Activated CD4-positive, alpha-beta T cell treated with anti-CD3 and anti-CD28 coated beads for 24 hours (primary cell): Measurements from ENCODE around the gene OLFML1.

Source experiments
- DNase-seq, 2 donors: peaks; one replicate each; pipeline ENCODE4 v3.0.0-alpha.2; 2020; ENCODE audit warnings: low read depth in 2 of 2

The OLFML1 gene

DNA sequence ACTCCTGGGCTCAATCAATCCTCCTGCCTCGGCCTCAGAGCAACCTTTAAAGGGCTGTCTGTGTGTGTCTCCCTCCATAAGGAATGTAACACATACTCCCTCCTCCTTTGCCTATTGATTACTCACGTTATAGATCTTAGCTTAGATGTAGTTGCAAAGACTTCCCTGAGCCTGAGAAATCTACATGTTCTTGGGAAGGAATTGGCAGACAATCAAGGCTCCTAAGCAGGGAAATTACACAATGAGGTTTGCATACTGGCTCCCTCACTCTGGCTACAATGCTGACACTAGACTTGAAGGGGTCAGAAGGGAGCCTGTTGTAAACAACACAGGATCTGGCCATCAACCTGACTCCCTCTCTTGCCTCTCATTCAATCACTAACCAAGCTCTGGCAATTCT is 5.2 kb upstream of the OLFML1 start:
- no peak for DNase-seq

DNA sequence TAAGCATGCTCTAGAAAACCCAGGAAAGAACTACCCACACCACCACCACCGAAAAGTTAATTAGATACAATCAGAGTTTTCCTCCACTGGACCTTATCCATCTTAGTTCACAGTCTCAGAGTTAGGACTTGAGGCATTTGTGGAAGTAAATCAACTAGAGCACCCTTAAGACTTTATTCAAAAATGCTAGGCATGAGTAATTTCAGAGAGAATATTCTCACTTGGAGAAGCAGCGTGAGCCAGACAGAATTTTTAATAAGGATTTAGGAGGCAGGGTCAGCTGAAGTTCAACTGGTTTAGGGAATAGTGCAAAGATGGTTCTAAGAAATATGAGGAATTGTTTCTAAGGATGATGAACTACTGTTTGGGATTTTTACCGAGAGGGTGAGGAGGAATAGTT is 1.2 kb upstream of the OLFML1 start:
- no peak for DNase-seq

GRCh38 chr11:7484645-7485044 is 661 bp upstream of the OLFML1 start:
- no peak for DNase-seq

- DNase-seq = no peak
Observed at GRCh38 chr11:7486098-7486780, 933 bp downstream of the OLFML1 start.

DNA sequence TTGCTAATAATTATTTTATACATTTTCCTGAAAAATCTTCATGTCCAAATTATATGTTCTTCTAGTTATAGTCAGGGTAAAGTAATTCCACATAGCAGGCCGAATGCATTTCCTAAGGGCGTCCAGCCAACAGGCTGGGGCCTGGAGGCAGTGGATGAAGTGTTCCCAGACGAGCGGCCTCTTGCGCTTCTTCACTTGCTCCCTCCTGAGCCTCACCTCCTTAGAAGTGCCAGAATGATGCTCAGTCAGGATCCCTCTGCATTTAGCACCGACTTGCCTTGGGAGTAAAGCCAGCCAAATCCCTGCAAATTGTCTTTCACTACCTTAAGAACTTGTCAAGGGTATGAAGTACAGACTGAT is 1.5 kb downstream of the OLFML1 start:
- no peak for DNase-seq

GRCh38 chr11:7487360-7487759 is 2.1 kb downstream of the OLFML1 start:
- DNase-seq = no peak

DNA sequence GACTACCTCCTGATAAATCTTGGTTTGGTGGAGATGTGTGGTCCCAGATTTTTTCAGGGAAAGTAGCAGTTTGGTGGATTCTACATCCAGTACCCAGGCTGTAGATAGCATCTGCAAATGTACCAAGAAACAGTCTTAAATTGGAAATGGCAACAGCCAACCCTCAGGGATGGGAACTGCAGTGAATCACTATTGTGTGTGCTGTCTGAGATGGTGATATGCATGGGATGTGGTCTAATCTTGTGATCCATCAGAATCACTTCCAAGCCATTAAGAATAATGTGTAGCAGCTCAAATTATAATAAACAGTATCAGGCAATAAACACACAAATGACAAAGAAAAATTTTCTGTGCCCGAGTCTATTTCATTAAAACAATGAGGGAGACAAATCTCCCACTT is 3.4 kb downstream of the OLFML1 start:
- no peak for DNase-seq

- no peak for DNase-seq
Observed at GRCh38 chr11:7489376-7489775, 4.1 kb downstream of the OLFML1 start.

DNA sequence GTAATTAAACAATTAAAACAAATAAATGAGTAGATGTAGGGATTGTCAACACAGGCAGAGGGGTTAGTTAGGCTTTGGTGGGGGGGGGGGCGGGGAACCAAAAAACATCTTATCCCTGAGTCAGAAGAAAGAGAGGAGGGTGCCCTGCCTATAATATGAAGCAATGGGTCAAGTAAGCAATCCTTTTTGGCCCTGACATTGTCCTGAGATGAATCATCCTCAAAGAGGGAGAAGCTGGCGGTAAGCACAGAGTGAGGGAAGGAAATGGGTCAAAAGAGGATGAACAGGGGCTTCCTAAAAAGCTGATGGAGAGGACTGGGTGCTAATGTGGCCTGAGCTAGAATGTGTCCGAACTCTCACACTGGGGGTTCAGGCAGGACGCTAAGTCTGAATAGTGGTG is 4.7 kb downstream of the OLFML1 start:
- no peak for DNase-seq

GRCh38 chr11:7490535-7490934 is 5.2 kb downstream of the OLFML1 start:
- DNase-seq = no peak

GRCh38 chr11:7492253-7492652 is 6.9 kb downstream of the OLFML1 start:
- no peak for DNase-seq

DNA sequence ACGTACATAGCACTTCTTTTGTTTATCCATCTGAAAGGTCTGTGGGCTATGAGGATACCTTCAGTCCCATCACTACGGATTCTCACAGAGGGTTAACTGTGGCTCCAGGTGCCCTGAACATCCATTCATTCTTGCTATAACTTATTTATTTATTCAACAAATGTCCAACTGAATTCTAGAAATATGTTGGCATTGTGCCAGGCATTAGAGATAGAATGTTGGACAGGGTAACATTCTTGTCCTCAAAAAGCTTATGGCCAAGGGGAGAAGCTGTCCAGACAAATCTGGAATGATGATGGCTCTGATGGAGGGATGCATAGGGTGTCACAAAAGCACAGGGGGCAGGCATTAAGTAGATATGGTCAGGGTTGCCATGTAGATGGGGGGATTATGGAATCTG is 8.4 kb downstream of the OLFML1 start:
- DNase-seq = no peak

DNA sequence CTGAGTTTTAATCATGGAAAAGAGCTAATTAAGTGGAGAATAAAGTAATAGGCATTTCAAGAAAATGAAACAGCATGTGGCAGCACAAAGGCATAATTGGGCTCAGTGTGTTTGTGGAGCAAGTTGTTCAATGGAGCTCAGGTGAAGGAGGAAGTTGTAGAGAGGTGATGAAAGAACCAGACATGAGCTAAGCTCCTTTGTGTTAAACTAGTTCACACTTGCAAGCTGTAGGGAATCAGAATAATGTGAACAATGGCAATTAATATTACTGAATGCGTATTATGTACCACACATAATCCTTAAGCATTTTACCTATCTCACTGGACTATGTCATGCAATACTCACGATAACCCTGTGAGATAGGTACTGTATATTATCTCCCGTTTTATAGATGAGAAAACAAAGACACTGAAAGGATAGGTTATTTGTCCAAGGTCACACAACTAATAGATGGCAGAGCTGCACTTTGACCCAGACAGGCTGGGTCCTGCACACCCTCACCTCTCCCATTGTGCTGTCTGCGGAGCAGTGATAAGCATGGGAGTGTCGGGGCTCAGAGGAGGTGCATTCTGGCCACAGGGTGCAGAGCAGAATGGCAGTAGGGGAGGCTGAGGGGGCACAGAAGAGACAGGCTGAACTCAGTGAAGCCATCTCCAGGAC is 8.9 kb downstream of the OLFML1 start:
- no peak for DNase-seq

DNA sequence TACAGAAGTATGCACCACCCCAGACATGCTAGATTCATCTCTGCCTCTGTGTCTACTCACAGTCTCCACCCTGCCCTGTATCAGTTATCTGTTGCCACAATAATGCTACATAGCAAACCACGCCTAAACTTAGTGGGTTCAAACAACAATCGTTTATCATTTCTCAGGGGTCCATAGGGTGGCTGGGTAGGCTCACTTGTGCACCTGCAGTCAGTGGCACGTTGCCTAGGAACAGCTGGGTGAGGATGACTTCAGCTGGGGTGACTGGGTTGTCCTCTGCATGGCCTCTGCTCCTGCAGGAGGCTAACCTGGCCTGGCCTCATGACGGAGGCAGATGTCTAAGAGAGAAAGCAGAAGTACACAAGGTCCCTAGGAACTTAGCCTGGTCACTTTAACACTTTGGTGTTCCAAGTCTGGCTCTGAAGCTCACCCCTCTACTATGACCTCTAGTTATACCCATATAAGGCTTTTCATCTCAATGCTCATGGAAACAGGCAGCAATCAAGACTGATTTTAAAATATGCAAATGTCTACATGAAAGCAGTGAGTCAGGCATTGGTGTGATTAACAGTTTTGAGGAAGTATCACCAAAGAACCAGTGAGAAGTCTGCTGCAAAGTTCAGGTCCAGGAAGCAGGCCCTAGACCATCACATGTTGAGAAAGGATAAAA is 10.7 kb downstream of the OLFML1 start:
- no peak for DNase-seq

GRCh38 chr11:7498193-7498592 is 12.9 kb downstream of the OLFML1 start:
- no peak for DNase-seq

- DNase-seq = no peak
Observed at GRCh38 chr11:7499081-7499480, 13.8 kb downstream of the OLFML1 start.

- no peak for DNase-seq
Observed at GRCh38 chr11:7500251-7500650, 14.9 kb downstream of the OLFML1 start.

DNA sequence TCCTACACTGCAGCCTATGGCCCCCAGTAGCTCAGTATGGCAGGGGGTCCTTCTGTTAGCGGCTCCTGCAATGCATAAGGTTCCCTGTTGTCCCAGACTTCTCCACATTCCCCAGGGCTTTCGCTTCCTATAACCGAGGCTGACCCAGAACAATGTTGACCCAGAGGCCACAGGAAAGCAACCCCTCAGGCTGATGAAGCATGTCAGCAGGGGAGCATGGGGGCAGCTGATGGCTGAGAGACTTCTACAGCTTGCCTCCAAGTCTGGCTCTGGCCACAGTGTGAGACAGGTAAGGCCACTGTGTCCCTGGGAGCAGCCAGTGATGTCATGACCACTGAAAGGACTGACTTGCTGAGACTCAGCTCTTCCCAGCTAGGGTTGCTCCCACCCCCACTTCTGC is 15.9 kb downstream of the OLFML1 start:
- no peak for DNase-seq

- no peak for DNase-seq
Observed at GRCh38 chr11:7501894-7502293, 16.6 kb downstream of the OLFML1 start.

- DNase-seq = no peak
Observed at GRCh38 chr11:7506243-7506642, 20.9 kb downstream of the OLFML1 start.

DNA sequence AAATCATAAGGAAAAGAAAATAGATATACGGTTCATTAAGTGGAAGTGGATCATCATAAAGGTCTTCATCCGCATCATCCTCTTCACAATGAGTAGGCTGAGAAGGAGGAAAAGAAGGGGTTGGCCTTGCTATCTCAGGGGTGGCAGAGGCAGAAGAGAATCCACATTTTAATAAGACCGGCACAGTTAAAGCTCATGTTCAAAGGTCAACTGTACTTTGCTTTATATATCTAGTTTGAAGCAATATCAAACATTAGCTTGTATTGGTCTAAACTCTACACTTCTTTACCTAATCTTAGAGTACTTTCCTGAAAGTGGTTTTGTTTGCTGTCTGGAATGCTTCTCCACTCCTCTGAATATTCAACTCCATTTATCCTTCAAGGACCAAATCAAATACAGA is 22.8 kb downstream of the OLFML1 start:
- no peak for DNase-seq

- DNase-seq = no peak
Observed at GRCh38 chr11:7509966-7510365, 24.7 kb downstream of the OLFML1 start.

GRCh38 chr11:7511401-7511800 is 26.1 kb downstream of the OLFML1 start:
- no peak for DNase-seq
